Measurements from ENCODE around the gene USP54.
A peak's percentile ranks its signal among the peaks of the same experiment; 100 is the strongest.
"Not testable (repeated sequence)": the region's sequence is repeated elsewhere in the genome, so short reads cannot be mapped to it uniquely, and the experiment has no call there.

Gene USP54

GRCh38 chr10:73627300-73627699, 36.2 kb upstream of the USP54 start:
- no peak for TF ChIP-seq ZFX (IDR thresholded peaks at IDR 0.05)
- no peak for TF ChIP-seq CTCF (conservative IDR thresholded peaks at IDR 0.05)
- H3K27ac ChIP-seq: no peak overlapping the region

- peak overlapping the region; percentile 90 for H3K27ac ChIP-seq
- TF ChIP-seq CTCF (conservative IDR thresholded peaks at IDR 0.05) (no peak), ZFX (IDR thresholded peaks at IDR 0.05) (no peak)
Measured at GRCh38 chr10:73625884-73626752, 35.0 kb upstream of the USP54 start.

GRCh38 chr10:73625004-73625883, 34.1 kb upstream of the USP54 start:
- TF ChIP-seq CTCF (conservative IDR thresholded peaks at IDR 0.05): no peak
- TF ChIP-seq ZFX (IDR thresholded peaks at IDR 0.05): no peak
- H3K27ac ChIP-seq: peak overlapping the region; percentile 90

GRCh38 chr10:73623056-73623455, 31.9 kb upstream of the USP54 start:
- no peak for TF ChIP-seq ZFX (IDR thresholded peaks at IDR 0.05)
- TF ChIP-seq CTCF (conservative IDR thresholded peaks at IDR 0.05): no peak
- H3K27ac ChIP-seq: no peak overlapping the region

- not testable (repeated sequence) for H3K27ac ChIP-seq
Measured at GRCh38 chr10:73620974-73621373, 29.8 kb upstream of the USP54 start.

- H3K27ac ChIP-seq: not testable (repeated sequence)
Measured at GRCh38 chr10:73617143-73617542, 26.0 kb upstream of the USP54 start.

- TF ChIP-seq CTCF (conservative IDR thresholded peaks at IDR 0.05) (no peak), ZFX (IDR thresholded peaks at IDR 0.05) (no peak)
- H3K27ac ChIP-seq: no peak overlapping the region
Measured at GRCh38 chr10:73614720-73615119, 23.6 kb upstream of the USP54 start.

GRCh38 chr10:73609116-73609515, 18.0 kb upstream of the USP54 start:
- TF ChIP-seq ZFX (IDR thresholded peaks at IDR 0.05): no peak
- TF ChIP-seq CTCF (conservative IDR thresholded peaks at IDR 0.05): no peak
- no peak overlapping the region for H3K27ac ChIP-seq

All from C4-2B (cell line).